ENCODE measurements around the gene SCGB2A2. TPM values are rescaled to one million over a fixed set of nuclear protein-coding genes. Genes with fewer than 3 reads are reported as not detected.

The SCGB2A2 gene
- total and polyA plus RNA-seq, 2 experiments from 2014 or later = not detected

DNA sequence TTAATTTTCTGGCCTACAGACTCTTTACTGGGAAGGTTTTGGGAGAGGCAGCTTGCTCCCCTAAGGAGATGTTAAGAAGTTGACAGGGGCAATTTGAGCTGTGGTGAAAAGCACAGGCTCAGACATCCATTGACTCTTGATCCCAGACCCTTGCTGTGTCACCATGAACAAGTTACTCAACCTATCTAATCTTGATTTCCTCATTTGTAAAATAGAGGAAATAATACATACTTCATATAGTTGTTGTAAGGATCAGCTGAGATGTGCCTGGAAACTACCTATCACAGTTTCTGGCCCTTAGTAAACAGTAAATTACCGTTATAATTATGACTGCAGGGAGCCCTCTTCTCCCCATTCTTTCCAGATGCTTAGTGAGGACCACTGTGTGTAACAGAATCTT lies 45.5 kb downstream of the SCGB2A2 start:
- Histone ChIP-seq H3K27ac (ENCODE audit: low read depth) (no peak overlapping the region), H3K4me1 (ENCODE audit: insufficient read depth) (no peaks in the 10 kb centered on the region), H3K36me3 (ENCODE audit: insufficient read depth) (no peaks in the 10 kb centered on the region), H3K9me2 (ENCODE audit: insufficient read depth) (no peaks in the 10 kb centered on the region), H3K4me3 (no peak overlapping the region), H4K20me1 (replicated peaks; ENCODE audit: insufficient read depth) (no peaks in the 10 kb centered on the region), H3K27me3 (ENCODE audit: insufficient read depth) (no peaks in the 10 kb centered on the region), H3K4me2 (no peak overlapping the region), H3F3A (replicated peaks; ENCODE audit: low read depth) (no peaks in the 10 kb centered on the region), H2AFZ (no peak overlapping the region), H3K79me2 (replicated peaks; ENCODE audit: insufficient read depth) (no peaks in the 10 kb centered on the region)
- no peak for DNase-seq (ENCODE audit: low spot score)
- H3K27me3 Mint-ChIP-seq (ENCODE audit: insufficient read depth, low read depth, poor library complexity) = peaks cover 4% of the 10 kb centered on the region
- no peaks in the 10 kb centered on the region for H3K36me3 Mint-ChIP-seq (ENCODE audit: low read depth)
- H3K27ac Mint-ChIP-seq = no peak overlapping the region
- TF ChIP-seq, protein P1, sequence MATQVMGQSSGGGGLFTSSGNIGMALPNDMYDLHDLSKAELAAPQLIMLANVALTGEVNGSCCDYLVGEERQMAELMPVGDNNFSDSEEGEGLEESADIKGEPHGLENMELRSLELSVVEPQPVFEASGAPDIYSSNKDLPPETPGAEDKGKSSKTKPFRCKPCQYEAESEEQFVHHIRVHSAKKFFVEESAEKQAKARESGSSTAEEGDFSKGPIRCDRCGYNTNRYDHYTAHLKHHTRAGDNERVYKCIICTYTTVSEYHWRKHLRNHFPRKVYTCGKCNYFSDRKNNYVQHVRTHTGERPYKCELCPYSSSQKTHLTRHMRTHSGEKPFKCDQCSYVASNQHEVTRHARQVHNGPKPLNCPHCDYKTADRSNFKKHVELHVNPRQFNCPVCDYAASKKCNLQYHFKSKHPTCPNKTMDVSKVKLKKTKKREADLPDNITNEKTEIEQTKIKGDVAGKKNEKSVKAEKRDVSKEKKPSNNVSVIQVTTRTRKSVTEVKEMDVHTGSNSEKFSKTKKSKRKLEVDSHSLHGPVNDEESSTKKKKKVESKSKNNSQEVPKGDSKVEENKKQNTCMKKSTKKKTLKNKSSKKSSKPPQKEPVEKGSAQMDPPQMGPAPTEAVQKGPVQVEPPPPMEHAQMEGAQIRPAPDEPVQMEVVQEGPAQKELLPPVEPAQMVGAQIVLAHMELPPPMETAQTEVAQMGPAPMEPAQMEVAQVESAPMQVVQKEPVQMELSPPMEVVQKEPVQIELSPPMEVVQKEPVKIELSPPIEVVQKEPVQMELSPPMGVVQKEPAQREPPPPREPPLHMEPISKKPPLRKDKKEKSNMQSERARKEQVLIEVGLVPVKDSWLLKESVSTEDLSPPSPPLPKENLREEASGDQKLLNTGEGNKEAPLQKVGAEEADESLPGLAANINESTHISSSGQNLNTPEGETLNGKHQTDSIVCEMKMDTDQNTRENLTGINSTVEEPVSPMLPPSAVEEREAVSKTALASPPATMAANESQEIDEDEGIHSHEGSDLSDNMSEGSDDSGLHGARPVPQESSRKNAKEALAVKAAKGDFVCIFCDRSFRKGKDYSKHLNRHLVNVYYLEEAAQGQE (IDR thresholded peaks at IDR 0.05; ENCODE audit: unreplicated experiment) = no peak
- TF ChIP-seq ZNF114 (CRISPR knock-in tag; IDR thresholded peaks at IDR 0.05) (no peak), NANOG (IDR thresholded peaks at IDR 0.05; ENCODE audit: borderline replicate concordance) (no peak), ZNF462 (CRISPR knock-in tag; IDR thresholded peaks at IDR 0.05) (no peak), ZNF331 (CRISPR knock-in tag; IDR thresholded peaks at IDR 0.05; ENCODE audit: low read depth) (no peak)
- no peak overlapping the region for H3K4me3 Mint-ChIP-seq
- ATAC-seq = no peak
- H3K9me3 Mint-ChIP-seq = no peaks in the 10 kb centered on the region
- no peaks in the 10 kb centered on the region for H3K4me1 Mint-ChIP-seq

Data from GM23338 (cell line).